K562 (cell line): ENCODE measurements around the gene SCARB2. TPM values are rescaled to one million over a fixed set of nuclear protein-coding genes. Genes with fewer than 3 reads are reported as not detected.

Experiments used
- ARHGAP35 ChIP-seq: fragments of 450-650 bp; IDR thresholded peaks from 2 replicates; pipeline ENCODE4 v1.6.1; 2018; ENCODE audit not compliant: partially characterized antibody
- ARID1B ChIP-seq: fragments of 450-650 bp; IDR thresholded peaks from 2 replicates; pipeline ENCODE4 v1.6.1; 2016; ENCODE audit warnings: antibody characterized with exemption, mild to moderate bottlenecking, inconsistent platforms
- BCLAF1 ChIP-seq, 2 experiments: fragments of 450-650 bp in 1 of 2; IDR thresholded peaks; 2 replicates each; pipeline ENCODE4 v1.6.1; 2011 to 2017; ENCODE audit warnings: low read depth in 2 of 2, antibody characterized with exemption in 1 of 2, borderline replicate concordance in 1 of 2, low read length in 1 of 2, mild to moderate bottlenecking in 1 of 2, mixed read lengths in 1 of 2; ENCODE audit not compliant: control insufficient read depth in 1 of 2
- DACH1 ChIP-seq: fragments of 450-650 bp; IDR thresholded peaks from 2 replicates; pipeline ENCODE4 v1.6.1; 2018; ENCODE audit not compliant: partially characterized antibody
- FOXK2 ChIP-seq, 2 experiments: fragments of 450-650 bp; IDR thresholded peaks in 1 of 2; conservative IDR thresholded peaks in 1 of 2; 2 replicates each; pipeline ENCODE4 v1.6.1; 2016; ENCODE audit warnings: low read depth in 2 of 2, mild to moderate bottlenecking in 1 of 2
- HDAC2 ChIP-seq: fragments of 450-650 bp; IDR thresholded peaks from 2 replicates; pipeline ENCODE4 v1.6.1; 2016; ENCODE audit warnings: mild to moderate bottlenecking
- HLTF ChIP-seq: fragments of 450-650 bp; IDR thresholded peaks from 2 replicates; pipeline ENCODE4 v1.6.1; 2016
- MYNN ChIP-seq, 2 experiments: sonication (generic); formaldehyde crosslinking in 1 of 2; IDR thresholded peaks; 2 replicates each; pipeline versions ENCODE4 v1.5.0 to v1.6.1; 2016 to 2020; ENCODE audit warnings: antibody characterized with exemption in 1 of 2, missing genetic modification reagents in 1 of 2
- NCOA4 ChIP-seq: fragments of 450-650 bp; IDR thresholded peaks from 2 replicates; pipeline ENCODE4 v1.6.1; 2018; ENCODE audit warnings: mild to moderate bottlenecking; ENCODE audit not compliant: partially characterized antibody
- NCOA6 ChIP-seq: fragments of 450-650 bp; IDR thresholded peaks from 2 replicates; pipeline ENCODE4 v1.6.1; 2017; ENCODE audit warnings: mild to moderate bottlenecking
- OTX1 ChIP-seq: fragments of 450-650 bp; formaldehyde crosslinking; IDR thresholded peaks from 2 replicates; pipeline ENCODE4 v1.4.0; 2022; ENCODE audit warnings: mild to moderate bottlenecking
- SMARCB1 ChIP-seq: IDR thresholded peaks from 2 replicates; pipeline ENCODE4 v1.6.1; 2011; ENCODE audit warnings: improper control_type of control experiment, low read depth; ENCODE audit not compliant: insufficient read length
- TFAP4 ChIP-seq: sonication (generic); formaldehyde crosslinking; IDR thresholded peaks from 2 replicates; pipeline ENCODE4 v1.8.0; 2022; ENCODE audit warnings: missing genetic modification reagents, mild to moderate bottlenecking, moderate library complexity, borderline replicate concordance
- VEZF1 ChIP-seq: fragments of 200-800 bp; sonication (Bioruptor generic); IDR thresholded peaks from 2 replicates; pipeline ENCODE4 v1.6.1; 2017; ENCODE audit warnings: missing genetic modification characterization, missing compliant biosample characterization
- ZNF175 ChIP-seq: fragments of 200-800 bp; sonication (Bioruptor generic); IDR thresholded peaks from 2 replicates; pipeline ENCODE4 v1.6.1; 2016; ENCODE audit warnings: low read depth, mild to moderate bottlenecking, missing genetic modification characterization, missing compliant biosample characterization
- ZNF311 ChIP-seq: fragments of 250-450 bp; sonication (Bioruptor Pico); IDR thresholded peaks from 2 replicates; pipeline ENCODE4 v1.4.0; 2020; ENCODE audit warnings: mild to moderate bottlenecking, moderate library complexity
- ZNF324 ChIP-seq: fragments of 250-450 bp; sonication (Bioruptor Pico); IDR thresholded peaks from 2 replicates; pipeline ENCODE4 v1.4.0; 2020; ENCODE audit warnings: mild to moderate bottlenecking
- ZNF449 ChIP-seq: fragments of 250-450 bp; sonication (Bioruptor Pico); IDR thresholded peaks from 2 replicates; pipeline ENCODE4 v1.8.0; 2022; ENCODE audit warnings: moderate library complexity, mild to moderate bottlenecking, inconsistent platforms
- ZNF696 ChIP-seq: fragments of 250-450 bp; sonication (Bioruptor Pico); conservative IDR thresholded peaks from 2 replicates; pipeline ENCODE4 v1.4.0; 2020; ENCODE audit warnings: mild to moderate bottlenecking, moderate library complexity
- ZSCAN32 ChIP-seq: fragments of 450-650 bp; formaldehyde crosslinking; IDR thresholded peaks from 2 replicates; pipeline ENCODE4 v1.4.0; 2020; ENCODE audit warnings: mild to moderate bottlenecking, moderate library complexity
- polyA plus RNA-seq, 8 experiments: library from polyadenylated mRNA; depleted of rRNA in 4 of 8; stranded (reverse) in 5 of 8; unstranded in 3 of 8; fragments of >200 nt; fragmentation: Nextera tagmentation in 2 of 8; fragmentation: Illumina TruSeq in 1 of 8; extraction: Ambion mirVana in 2 of 8; extraction: Trizol in 1 of 8; gene quantifications; 2 replicates each; pipeline versions ENCODE4 v1.2.1 to v1.2.3, GENCODE V29; 2011 to 2014; ENCODE audit warnings: inconsistent platforms in 1 of 8, missing spikeins in 1 of 8
- total RNA-seq, 7 experiments: library from RNA; depleted of rRNA in 6 of 7; stranded (reverse); fragments of >200 nt in 6 of 7; fragmentation: Illumina TruSeq in 2 of 7; extraction: Trizol in 2 of 7; gene quantifications; 2 replicates each; pipeline versions ENCODE4 v1.2.1 to v1.2.3, GENCODE V29; 2011 to 2021; ENCODE audit warnings: low replicate concordance in 1 of 7

SCARB2 gene
- total and polyA plus RNA-seq, 9 of the 15 experiments (the other 6 are each of a cell fraction or from before 2014, with no cell fraction given), result 6.1 to 25.8 (median 17.8) TPM

GRCh38 chr4:76213415-76214176, at the start of gene SCARB2 (continued):
- no peak for TF ChIP-seq OTX1 (CRISPR knock-in tag)
- TF ChIP-seq ARID1B, result no peak
- no peak for TF ChIP-seq SMARCB1
- no peak for TF ChIP-seq HDAC2
- no peak for TF ChIP-seq NCOA4
- TF ChIP-seq HLTF, result no peak
- TF ChIP-seq ZNF324, result no peak
- no peak for TF ChIP-seq FOXK2 (conservative IDR thresholded peaks at IDR 0.05 in 1 of 2, IDR thresholded peaks at IDR 0.05 in 1 of 2; ENCODE audit: low read depth in 2 of 2)
- no peak for TF ChIP-seq BCLAF1 (IDR thresholded peaks at IDR 0.05; ENCODE audit: borderline replicate concordance in 1 of 2, control insufficient read depth in 1 of 2, low read depth in 2 of 2, low read length in 1 of 2)
- no peak for TF ChIP-seq ZSCAN32 (CRISPR knock-in tag)
- TF ChIP-seq DACH1, result no peak
- no peak for TF ChIP-seq ZNF175 (CRISPR knock-in tag)
- TF ChIP-seq TFAP4 (CRISPR knock-in tag), result no peak; the same call in 1 of the 2 replicates
- TF ChIP-seq VEZF1, result peak; percentile 88
- no peak for TF ChIP-seq ARHGAP35
- no peak for TF ChIP-seq MYNN (IDR thresholded peaks at IDR 0.05)
- TF ChIP-seq MYNN (CRISPR knock-in tag; IDR thresholded peaks at IDR 0.05), result no peak
- TF ChIP-seq NCOA6, result peak; percentile 23; the same call in 1 of the 2 replicates
- TF ChIP-seq ZNF449 (CRISPR knock-in tag), result no peak
- no peak for TF ChIP-seq ZNF696 (CRISPR knock-in tag)
- no peak for TF ChIP-seq ZNF311 (CRISPR knock-in tag)
